ENCODE results near the gene UQCC5.

- TF ChIP-seq CTCF (IDR thresholded peaks at IDR 0.05) (no peak), POLR2A (IDR thresholded peaks at IDR 0.05) (no peak)
These were observed 1.5 kb downstream of the UQCC5 start for GRCh38 chr3:52537726-52538421.

Measured in testis (tissue), 2 donors.